ENCODE measurements around the gene SNX22.

DNA sequence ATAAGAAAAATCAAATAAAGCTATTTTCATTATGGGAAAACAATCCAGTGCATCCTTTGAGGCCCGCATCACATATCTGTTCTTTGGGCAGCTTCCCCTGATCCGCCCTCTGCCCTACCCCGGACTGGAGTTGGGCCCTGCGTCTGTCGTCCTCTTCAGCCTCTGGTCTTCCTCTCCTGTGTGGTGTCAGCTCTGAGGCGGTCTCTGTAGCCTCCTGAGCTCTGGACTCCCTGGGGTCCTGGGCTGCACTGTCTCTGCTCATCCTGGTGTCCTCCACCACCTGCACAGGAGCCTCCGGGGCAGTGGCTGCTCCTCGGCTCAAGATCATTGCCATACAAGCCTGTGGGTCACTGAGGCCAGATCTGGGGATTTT is 7.4 kb upstream of the SNX22 start:
- TF ChIP-seq, protein P1, sequence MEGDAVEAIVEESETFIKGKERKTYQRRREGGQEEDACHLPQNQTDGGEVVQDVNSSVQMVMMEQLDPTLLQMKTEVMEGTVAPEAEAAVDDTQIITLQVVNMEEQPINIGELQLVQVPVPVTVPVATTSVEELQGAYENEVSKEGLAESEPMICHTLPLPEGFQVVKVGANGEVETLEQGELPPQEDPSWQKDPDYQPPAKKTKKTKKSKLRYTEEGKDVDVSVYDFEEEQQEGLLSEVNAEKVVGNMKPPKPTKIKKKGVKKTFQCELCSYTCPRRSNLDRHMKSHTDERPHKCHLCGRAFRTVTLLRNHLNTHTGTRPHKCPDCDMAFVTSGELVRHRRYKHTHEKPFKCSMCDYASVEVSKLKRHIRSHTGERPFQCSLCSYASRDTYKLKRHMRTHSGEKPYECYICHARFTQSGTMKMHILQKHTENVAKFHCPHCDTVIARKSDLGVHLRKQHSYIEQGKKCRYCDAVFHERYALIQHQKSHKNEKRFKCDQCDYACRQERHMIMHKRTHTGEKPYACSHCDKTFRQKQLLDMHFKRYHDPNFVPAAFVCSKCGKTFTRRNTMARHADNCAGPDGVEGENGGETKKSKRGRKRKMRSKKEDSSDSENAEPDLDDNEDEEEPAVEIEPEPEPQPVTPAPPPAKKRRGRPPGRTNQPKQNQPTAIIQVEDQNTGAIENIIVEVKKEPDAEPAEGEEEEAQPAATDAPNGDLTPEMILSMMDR (IDR thresholded peaks at IDR 0.05), result no peak
- TF ChIP-seq POLR2AphosphoS5 (IDR thresholded peaks at IDR 0.05) (no peak), POLR2A (IDR thresholded peaks at IDR 0.05) (no peak)

All from prostate gland (tissue), 2 donors.